Keratinocyte (primary cell): ENCODE measurements around the gene PIM3. TPM values are rescaled to one million over a fixed set of nuclear protein-coding genes. Genes with fewer than 3 reads are reported as not detected.

Source experiments
- DNase-seq: peaks from one replicate; pipeline ENCODE4 v3.0.0-alpha.2; 2011; ENCODE audit warnings: low read depth, missing footprints, low spot score
- FAIRE-seq: peaks from 2 replicates; lab custom pipeline; 2011; peaks lifted over from hg19 to GRCh38; lab: Jason Lieb, UNC
- H2AFZ ChIP-seq: 2 replicates; pipeline ENCODE4 v1.6.0; 2012; ENCODE audit warnings: low read length, control low read depth, inconsistent platforms; ENCODE audit not compliant: control insufficient read depth
- H3K27ac ChIP-seq: 2 replicates; pipeline ENCODE4 v1.5.1; 2011; ENCODE audit warnings: low read length; ENCODE audit not compliant: control insufficient read depth, insufficient read depth
- H3K27me3 ChIP-seq: 3 replicates; pipeline ENCODE4 v1.6.0; 2011; ENCODE audit warnings: low read length; ENCODE audit not compliant: control insufficient read depth, insufficient read depth; ENCODE audit errors: extremely low read depth
- H3K36me3 ChIP-seq, 2 experiments: 2 replicates in 1 of 2; 3 replicates in 1 of 2; pipeline ENCODE4 v1.5.1; 2011; ENCODE audit warnings: low read length in 2 of 2, mild to moderate bottlenecking in 1 of 2; ENCODE audit not compliant: control insufficient read depth in 2 of 2, insufficient read depth in 2 of 2; ENCODE audit errors: extremely low read depth in 1 of 2
- H3K4me1 ChIP-seq: 3 replicates; pipeline ENCODE4 v1.5.1; 2011; ENCODE audit warnings: low read length; ENCODE audit not compliant: control insufficient read depth, insufficient read depth; ENCODE audit errors: extremely low read depth
- H3K4me2 ChIP-seq: 3 replicates; pipeline ENCODE4 v1.6.0; 2011; ENCODE audit warnings: low read depth, low read length; ENCODE audit not compliant: control insufficient read depth, insufficient read depth; ENCODE audit errors: extremely low read depth
- H3K4me3 ChIP-seq, 3 experiments: fragments of 200-600 bp in 1 of 3; sonication (generic) in 1 of 3; 2 replicates in 2 of 3; 3 replicates in 1 of 3; pipeline ENCODE4 v1.5.1; 2011 to 2016; ENCODE audit warnings: low read length in 3 of 3, mild to moderate bottlenecking in 3 of 3, control low read depth in 2 of 3, inconsistent platforms in 1 of 3, low read depth in 1 of 3, mixed read lengths in 1 of 3, mixed run types in 1 of 3, moderate library complexity in 1 of 3; ENCODE audit not compliant: control insufficient read depth in 2 of 3, insufficient read depth in 2 of 3; ENCODE audit errors: extremely low read depth in 1 of 3
- H3K79me2 ChIP-seq: 2 replicates; pipeline ENCODE4 v1.6.0; 2012; ENCODE audit warnings: low read length; ENCODE audit not compliant: control insufficient read depth, insufficient read depth
- H3K9ac ChIP-seq: 3 replicates; pipeline ENCODE4 v1.6.0; 2011; ENCODE audit warnings: low read length; ENCODE audit not compliant: control insufficient read depth, insufficient read depth; ENCODE audit errors: extremely low read depth
- H3K9me1 ChIP-seq: 3 replicates; pipeline ENCODE4 v1.6.0; 2011; ENCODE audit warnings: low read length; ENCODE audit not compliant: control insufficient read depth, insufficient read depth; ENCODE audit errors: extremely low read depth
- H3K9me3 ChIP-seq: 2 replicates; pipeline ENCODE4 v1.5.1; 2012; ENCODE audit warnings: low read depth, low read length; ENCODE audit not compliant: control insufficient read depth
- H4K20me1 ChIP-seq: 3 replicates; pipeline ENCODE4 v1.6.0; 2011; ENCODE audit warnings: low read length; ENCODE audit not compliant: control insufficient read depth, insufficient read depth; ENCODE audit errors: extremely low read depth
- EZH2 ChIP-seq: IDR thresholded peaks from one replicate; pipeline ENCODE4 v1.6.1; 2012; ENCODE audit warnings: inconsistent platforms, mild to moderate bottlenecking, low read length, moderate library complexity
- dilution Hi-C: fragments of 300-500 bp; cut with MboI; formaldehyde crosslinking; loops from one replicate; pipeline ENCODE4 v1.7.0; 2020; ENCODE audit warnings: low sequenced_read_pairs; ENCODE audit not compliant: extremely low pct_ligation_motif_present
- polyA plus RNA-seq, 5 experiments: library from polyadenylated mRNA; depleted of rRNA in 3 of 5; stranded (reverse) in 3 of 5; stranded (forward) in 1 of 5; unstranded in 1 of 5; fragments of >200 nt; gene quantifications; 1 replicate in 1 of 5; 2 replicates in 3 of 5; 3 replicates in 1 of 5; pipeline versions ENCODE4 v1.2.1 to v1.2.3, GENCODE V29; 2011 to 2012; ENCODE audit warnings: missing spikeins in 2 of 5, low read depth in 1 of 5, low replicate concordance in 1 of 5
- TF ChIP-seq, protein P1 (sequence below), 3 experiments: IDR thresholded peaks in 1 of 3; conservative IDR thresholded peaks in 1 of 3; optimal IDR thresholded peaks in 1 of 3; 2 replicates in 2 of 3; 3 replicates in 1 of 3; pipeline versions ENCODE3 to v1.5.1; 2011; ENCODE audit warnings: low read length in 3 of 3, mild to moderate bottlenecking in 3 of 3, moderate library complexity in 2 of 3, control low read depth in 1 of 3, inconsistent platforms in 1 of 3; ENCODE audit not compliant: insufficient read depth in 2 of 3; ENCODE audit errors: extremely low read depth in 1 of 3

The PIM3 gene
- polyA plus RNA-seq, 1 donor (not counting 4 experiments of a cell fraction or from before 2014, with no cell fraction given): 3.4 TPM

DNA sequence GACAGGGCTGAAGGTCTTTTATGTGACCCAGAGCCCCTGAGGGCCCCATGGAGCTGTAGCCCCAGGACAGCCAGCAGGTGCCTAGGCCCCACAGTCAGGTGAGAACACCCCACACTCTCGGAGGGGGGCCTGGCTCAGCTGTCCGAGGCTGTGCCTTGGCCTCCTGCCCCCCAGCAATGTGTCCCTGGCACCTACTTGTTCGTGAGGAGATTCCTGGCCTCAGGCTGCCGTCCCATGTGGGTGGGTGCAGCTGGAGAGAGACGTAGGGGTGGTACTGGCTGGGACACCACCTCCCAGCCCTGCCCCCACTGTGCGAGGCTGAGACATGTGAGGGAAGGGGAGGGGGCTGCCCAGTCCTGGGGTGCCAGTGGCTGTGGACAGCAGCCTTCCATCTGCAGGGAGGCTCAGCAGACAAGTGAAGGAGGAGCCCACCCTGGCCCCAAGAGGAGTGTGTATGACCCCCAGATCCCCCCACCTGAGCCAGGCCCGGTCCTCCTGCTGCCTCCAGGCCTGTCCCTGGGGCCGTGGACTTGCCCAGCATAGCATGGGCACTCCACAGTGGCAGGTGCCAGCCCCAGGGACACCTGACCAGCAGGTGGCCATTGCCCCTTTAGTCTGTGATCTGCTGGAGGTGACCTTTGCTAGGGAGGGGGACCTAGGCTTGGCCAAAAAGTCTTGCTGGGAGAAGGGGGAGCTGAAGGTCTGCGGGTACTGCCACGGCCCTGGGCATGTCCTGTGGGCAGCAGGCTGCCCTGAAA lies 35.0 kb downstream of the PIM3 start:
- Histone ChIP-seq H3K79me2 (no peaks in the 10 kb centered on the region), H2AFZ (no peak overlapping the region), H3K4me3 (no peak overlapping the region), H3K9me1 (no peaks in the 10 kb centered on the region), H3K27ac (no peak overlapping the region), H3K9me3 (no peaks in the 10 kb centered on the region), H3K4me2 (no peak overlapping the region), H3K4me1 (no peaks in the 10 kb centered on the region), H3K36me3 (no peaks in the 10 kb centered on the region), H3K9ac (no peak overlapping the region), H3K27me3 (peaks cover 8% of the 10 kb centered on the region), H4K20me1 (no peaks in the 10 kb centered on the region)
- dilution Hi-C loops: no loop called here
- FAIRE-seq (no peak), DNase-seq (no peak)
- TF ChIP-seq, protein P1, sequence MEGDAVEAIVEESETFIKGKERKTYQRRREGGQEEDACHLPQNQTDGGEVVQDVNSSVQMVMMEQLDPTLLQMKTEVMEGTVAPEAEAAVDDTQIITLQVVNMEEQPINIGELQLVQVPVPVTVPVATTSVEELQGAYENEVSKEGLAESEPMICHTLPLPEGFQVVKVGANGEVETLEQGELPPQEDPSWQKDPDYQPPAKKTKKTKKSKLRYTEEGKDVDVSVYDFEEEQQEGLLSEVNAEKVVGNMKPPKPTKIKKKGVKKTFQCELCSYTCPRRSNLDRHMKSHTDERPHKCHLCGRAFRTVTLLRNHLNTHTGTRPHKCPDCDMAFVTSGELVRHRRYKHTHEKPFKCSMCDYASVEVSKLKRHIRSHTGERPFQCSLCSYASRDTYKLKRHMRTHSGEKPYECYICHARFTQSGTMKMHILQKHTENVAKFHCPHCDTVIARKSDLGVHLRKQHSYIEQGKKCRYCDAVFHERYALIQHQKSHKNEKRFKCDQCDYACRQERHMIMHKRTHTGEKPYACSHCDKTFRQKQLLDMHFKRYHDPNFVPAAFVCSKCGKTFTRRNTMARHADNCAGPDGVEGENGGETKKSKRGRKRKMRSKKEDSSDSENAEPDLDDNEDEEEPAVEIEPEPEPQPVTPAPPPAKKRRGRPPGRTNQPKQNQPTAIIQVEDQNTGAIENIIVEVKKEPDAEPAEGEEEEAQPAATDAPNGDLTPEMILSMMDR (optimal IDR thresholded peaks at IDR 0.05 in 1 of 3, IDR thresholded peaks at IDR 0.05 in 1 of 3, conservative IDR thresholded peaks at IDR 0.05 in 1 of 3; ENCODE audit: extremely low read depth in 1 of 3, insufficient read depth in 2 of 3, low read length in 3 of 3): no peak
- TF ChIP-seq EZH2: no peak

DNA sequence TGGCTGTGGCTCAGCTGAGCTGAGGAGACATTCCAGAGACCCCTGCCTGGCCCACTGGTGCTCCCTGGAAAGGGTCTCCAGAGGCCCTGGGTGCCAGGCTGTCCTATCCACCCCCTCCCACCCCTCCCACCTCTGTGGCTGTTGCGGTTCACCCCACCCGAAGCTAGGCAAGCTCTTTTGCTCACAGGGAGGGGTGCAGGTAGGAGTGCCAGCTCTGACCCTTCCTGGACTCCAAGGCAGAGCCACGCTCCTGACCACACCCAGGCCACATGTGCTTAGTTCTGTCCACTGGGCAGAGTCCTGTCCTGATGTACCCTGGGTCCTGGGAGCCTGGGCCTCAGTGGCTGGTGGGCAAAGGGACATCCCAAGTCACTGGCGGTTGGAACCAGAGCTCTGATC lies 35.5 kb downstream of the PIM3 start:
- dilution Hi-C loops: no loop called here
- no peak for TF ChIP-seq EZH2
- TF ChIP-seq, protein P1 (optimal IDR thresholded peaks at IDR 0.05 in 1 of 3, IDR thresholded peaks at IDR 0.05 in 1 of 3, conservative IDR thresholded peaks at IDR 0.05 in 1 of 3; ENCODE audit: extremely low read depth in 1 of 3, insufficient read depth in 2 of 3, low read length in 3 of 3): no peak
- no peak for DNase-seq
- no peak overlapping the region for H3K27ac ChIP-seq
- no peak overlapping the region for H3K9ac ChIP-seq
- H3K36me3 ChIP-seq: no peaks in the 10 kb centered on the region
- H3K4me3 ChIP-seq: no peak overlapping the region
- no peaks in the 10 kb centered on the region for H3K9me3 ChIP-seq
- H3K9me1 ChIP-seq: no peaks in the 10 kb centered on the region
- peaks cover 4% of the 10 kb centered on the region for H3K27me3 ChIP-seq
- no peak for FAIRE-seq
- no peaks in the 10 kb centered on the region for H4K20me1 ChIP-seq
- H2AFZ ChIP-seq: no peak overlapping the region
- H3K4me1 ChIP-seq: no peaks in the 10 kb centered on the region
- no peak overlapping the region for H3K4me2 ChIP-seq
- no peaks in the 10 kb centered on the region for H3K79me2 ChIP-seq
